ENCODE measurements around the gene C6orf118. TPM values are rescaled to one million over a fixed set of nuclear protein-coding genes. Genes with fewer than 3 reads are reported as not detected.

Gene C6orf118
- total RNA-seq, 2 experiments from 2014 or later, result not detected

DNA sequence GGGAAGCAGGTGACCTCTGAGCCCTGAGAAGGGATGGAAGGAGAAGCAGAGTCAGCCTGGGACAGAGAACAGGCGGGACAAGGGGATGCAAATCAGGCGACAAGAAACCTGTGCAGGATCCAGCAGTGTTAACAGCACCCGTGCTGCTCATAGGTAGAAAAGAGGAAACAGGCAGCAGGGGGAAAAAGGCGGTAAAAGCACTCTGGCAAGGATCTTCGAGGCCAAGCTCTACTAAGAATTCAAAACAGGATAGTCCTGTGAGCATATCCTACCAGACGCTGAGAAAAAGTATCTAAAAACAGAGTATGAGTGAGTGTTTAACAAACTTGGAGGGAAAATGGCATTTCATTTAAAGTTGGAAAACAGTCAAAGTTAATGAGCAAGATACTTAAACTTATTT, 16.7 kb downstream of the C6orf118 start:
- Histone ChIP-seq H3K9me3 (ENCODE audit: control insufficient read depth in 1 of 2, insufficient read depth in 1 of 2, low read length in 2 of 2) (no peaks in the 10 kb centered on the region), H3K27ac (ENCODE audit: low read depth in 1 of 2, low read length in 2 of 2) (no peak overlapping the region), H3K4me3 (ENCODE audit: low read length) (no peak overlapping the region), H3K27me3 (ENCODE audit: control insufficient read depth in 1 of 2, insufficient read depth in 2 of 2, low read length in 2 of 2) (no peaks in the 10 kb centered on the region), H3K4me1 (ENCODE audit: insufficient read depth, low read length) (no peaks in the 10 kb centered on the region), H3K36me3 (ENCODE audit: insufficient read depth, low read length) (no peaks in the 10 kb centered on the region)
- Mint-ChIP-seq H3K36me3 (ENCODE audit: low read depth) (no peaks in the 10 kb centered on the region), H3K4me1 (ENCODE audit: low read depth) (no peaks in the 10 kb centered on the region), H3K27ac (no peak overlapping the region), H3K4me3 (no peak overlapping the region), H3K9me3 (peaks cover 9% of the 10 kb centered on the region), H3K27me3 (no peaks in the 10 kb centered on the region)
- ChIA-PET POLR2A (no interaction called here), CTCF (no interaction called here)
- intact Hi-C loops (cut with DNase I, micrococcal nuclease), result no loop called here
- ATAC-seq (ENCODE audit: poor library complexity) (no peak), DNase-seq (no peak)
- TF ChIP-seq, protein P1, sequence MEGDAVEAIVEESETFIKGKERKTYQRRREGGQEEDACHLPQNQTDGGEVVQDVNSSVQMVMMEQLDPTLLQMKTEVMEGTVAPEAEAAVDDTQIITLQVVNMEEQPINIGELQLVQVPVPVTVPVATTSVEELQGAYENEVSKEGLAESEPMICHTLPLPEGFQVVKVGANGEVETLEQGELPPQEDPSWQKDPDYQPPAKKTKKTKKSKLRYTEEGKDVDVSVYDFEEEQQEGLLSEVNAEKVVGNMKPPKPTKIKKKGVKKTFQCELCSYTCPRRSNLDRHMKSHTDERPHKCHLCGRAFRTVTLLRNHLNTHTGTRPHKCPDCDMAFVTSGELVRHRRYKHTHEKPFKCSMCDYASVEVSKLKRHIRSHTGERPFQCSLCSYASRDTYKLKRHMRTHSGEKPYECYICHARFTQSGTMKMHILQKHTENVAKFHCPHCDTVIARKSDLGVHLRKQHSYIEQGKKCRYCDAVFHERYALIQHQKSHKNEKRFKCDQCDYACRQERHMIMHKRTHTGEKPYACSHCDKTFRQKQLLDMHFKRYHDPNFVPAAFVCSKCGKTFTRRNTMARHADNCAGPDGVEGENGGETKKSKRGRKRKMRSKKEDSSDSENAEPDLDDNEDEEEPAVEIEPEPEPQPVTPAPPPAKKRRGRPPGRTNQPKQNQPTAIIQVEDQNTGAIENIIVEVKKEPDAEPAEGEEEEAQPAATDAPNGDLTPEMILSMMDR (IDR thresholded peaks at IDR 0.05), result no peak

DNA sequence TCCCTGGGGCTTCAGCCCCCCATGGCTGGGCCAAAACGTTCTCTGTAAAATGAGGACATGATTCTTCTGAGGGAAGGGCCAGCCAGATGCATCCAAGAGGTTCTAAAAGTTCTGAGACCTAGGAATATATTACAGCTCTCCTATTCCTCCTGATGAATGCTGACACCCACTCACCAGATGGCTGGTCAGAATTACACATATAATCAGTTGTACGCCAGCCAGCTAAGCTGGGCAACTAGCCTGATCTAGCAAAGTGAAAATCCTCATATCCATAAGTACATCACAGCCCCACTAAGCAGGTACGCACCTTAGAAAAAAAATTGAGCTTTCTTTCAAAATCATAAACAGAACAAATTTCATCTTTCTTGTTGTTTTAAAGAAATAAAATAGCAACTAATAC, 34.8 kb downstream of the C6orf118 start:
- no peaks in the 10 kb centered on the region for H3K27me3 ChIP-seq (ENCODE audit: control insufficient read depth in 1 of 2, insufficient read depth in 2 of 2, low read length in 2 of 2)
- Mint-ChIP-seq H3K27me3 (no peaks in the 10 kb centered on the region), H3K36me3 (ENCODE audit: low read depth) (no peaks in the 10 kb centered on the region), H3K9me3 (peaks cover 13% of the 10 kb centered on the region), H3K4me1 (ENCODE audit: low read depth) (no peaks in the 10 kb centered on the region), H3K27ac (no peak overlapping the region), H3K4me3 (no peak overlapping the region)
- TF ChIP-seq, protein P1 (IDR thresholded peaks at IDR 0.05), result no peak
- H3K9me3 ChIP-seq (ENCODE audit: control insufficient read depth in 1 of 2, insufficient read depth in 1 of 2, low read length in 2 of 2), result no peaks in the 10 kb centered on the region
- intact Hi-C loops (cut with DNase I, micrococcal nuclease), result no loop called here
- no peak for ATAC-seq (ENCODE audit: poor library complexity)
- POLR2A ChIA-PET, result no interaction called here
- CTCF ChIA-PET, result no interaction called here
- no peak overlapping the region for H3K27ac ChIP-seq (ENCODE audit: low read depth in 1 of 2, low read length in 2 of 2)
- DNase-seq, result no peak
- H3K4me1 ChIP-seq (ENCODE audit: insufficient read depth, low read length), result no peaks in the 10 kb centered on the region
- H3K36me3 ChIP-seq (ENCODE audit: insufficient read depth, low read length), result no peaks in the 10 kb centered on the region
- no peak overlapping the region for H3K4me3 ChIP-seq (ENCODE audit: low read length)

DNA sequence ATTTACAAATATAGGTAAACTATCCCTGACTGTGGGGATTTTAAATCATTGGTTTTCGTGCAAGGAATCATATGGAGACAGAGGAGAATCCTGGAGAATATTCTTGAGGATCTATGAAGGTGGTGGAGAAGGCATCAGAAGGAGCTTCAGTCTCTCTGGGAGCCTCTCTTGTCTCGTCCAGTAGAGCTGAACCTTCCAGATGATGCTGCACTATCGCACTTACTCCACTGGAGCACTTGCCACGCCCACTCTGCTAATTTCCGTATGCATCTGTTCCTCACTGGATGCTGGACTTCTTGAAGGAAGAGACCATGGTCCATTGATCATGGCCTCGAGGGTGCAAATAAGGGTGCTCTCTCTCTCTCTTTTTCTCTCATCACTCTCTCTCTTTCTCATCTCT, 36.8 kb downstream of the C6orf118 start:
- no peak overlapping the region for H3K27ac Mint-ChIP-seq
- intact Hi-C loops (cut with DNase I, micrococcal nuclease), result no loop called here
- no peaks in the 10 kb centered on the region for H3K4me1 ChIP-seq (ENCODE audit: insufficient read depth, low read length)
- H3K27me3 Mint-ChIP-seq, result no peaks in the 10 kb centered on the region
- ChIA-PET CTCF (no interaction called here), POLR2A (no interaction called here)
- TF ChIP-seq, protein P1 (IDR thresholded peaks at IDR 0.05), result no peak
- ATAC-seq (ENCODE audit: poor library complexity), result no peak
- H3K4me3 ChIP-seq (ENCODE audit: low read length), result no peak overlapping the region
- no peaks in the 10 kb centered on the region for H3K36me3 Mint-ChIP-seq (ENCODE audit: low read depth)
- H3K9me3 ChIP-seq (ENCODE audit: control insufficient read depth in 1 of 2, insufficient read depth in 1 of 2, low read length in 2 of 2), result no peaks in the 10 kb centered on the region
- no peak for DNase-seq
- no peaks in the 10 kb centered on the region for H3K27me3 ChIP-seq (ENCODE audit: control insufficient read depth in 1 of 2, insufficient read depth in 2 of 2, low read length in 2 of 2)
- H3K4me1 Mint-ChIP-seq (ENCODE audit: low read depth), result no peaks in the 10 kb centered on the region
- no peaks in the 10 kb centered on the region for H3K36me3 ChIP-seq (ENCODE audit: insufficient read depth, low read length)
- H3K27ac ChIP-seq (ENCODE audit: low read depth in 1 of 2, low read length in 2 of 2), result no peak overlapping the region
- peaks cover 13% of the 10 kb centered on the region for H3K9me3 Mint-ChIP-seq
- H3K4me3 Mint-ChIP-seq, result no peak overlapping the region
